Activated naive CD8-positive, alpha-beta T cell treated with anti-CD3 and anti-CD28 coated beads, Interleukin-2, amount 10 ng/mL, durations not matched to agents 7 days and 5 days (primary cell): ENCODE measurements around the gene MEGF11. TPM values are rescaled to one million over a fixed set of nuclear protein-coding genes. Genes with fewer than 3 reads are reported as not detected.

Source experiments
- ATAC-seq: fragments of 150-1000 bp; cut with Tn5 transposase; one replicate; pipeline ENCODE4 v1.10.0; 2021; ENCODE audit warnings: low read depth, moderate library complexity
- POLR2A ChIA-PET: fragments of 350-600 bp; sonication (Branson Sonifier 250); formaldehyde crosslinking; loops from one replicate; lab custom pipeline; 2021; ENCODE audit warnings: antibody characterized with exemption; lab: Charles Lee
- DNase-seq: peaks from one replicate; pipeline ENCODE4 v3.0.0; 2021
- H3K27ac Mint-ChIP-seq: one replicate; pipeline ENCODE4 v1.8.0; 2022; ENCODE audit warnings: mild to moderate bottlenecking, mixed read lengths
- H3K27me3 Mint-ChIP-seq: one replicate; pipeline ENCODE4 v1.8.0; 2022; ENCODE audit warnings: mild to moderate bottlenecking, moderate library complexity, mixed read lengths
- H3K36me3 Mint-ChIP-seq: one replicate; pipeline ENCODE4 v1.8.0; 2021; ENCODE audit warnings: mild to moderate bottlenecking, mixed read lengths
- H3K4me1 Mint-ChIP-seq: one replicate; pipeline ENCODE4 v1.8.0; 2021; ENCODE audit warnings: mixed read lengths
- H3K4me3 Mint-ChIP-seq: one replicate; pipeline ENCODE4 v1.8.0; 2022; ENCODE audit warnings: mild to moderate bottlenecking, moderate library complexity, mixed read lengths
- H3K9me3 Mint-ChIP-seq: one replicate; pipeline ENCODE4 v1.8.0; 2021; ENCODE audit warnings: mixed read lengths
- total RNA-seq, 2 experiments: library from RNA; stranded (reverse); gene quantifications; one replicate each; pipeline ENCODE4 v1.2.3, GENCODE V29; 2021

Gene MEGF11
- total RNA-seq, 2 experiments from 2014 or later, result not detected

- no peak overlapping the region for H3K4me3 Mint-ChIP-seq
- no peak for ATAC-seq
- H3K27ac Mint-ChIP-seq, result no peak overlapping the region
- H3K4me1 Mint-ChIP-seq, result peaks cover 15% of the 10 kb centered on the region
- peaks cover 17% of the 10 kb centered on the region for H3K36me3 Mint-ChIP-seq
- no peaks in the 10 kb centered on the region for H3K27me3 Mint-ChIP-seq
- POLR2A ChIA-PET, result interaction anchor here (0.6 kb wide), 1 partner anchor 379 kb away, joined by 3 read pairs; no protein-coding TSS in a partner anchor
- DNase-seq, result no peak
- no peaks in the 10 kb centered on the region for H3K9me3 Mint-ChIP-seq
Observed at GRCh38 chr15:65904301-65904700, 349.2 kb downstream of the MEGF11 start.

- Mint-ChIP-seq H3K9me3 (no peaks in the 10 kb centered on the region), H3K27me3 (no peaks in the 10 kb centered on the region), H3K27ac (no peak overlapping the region), H3K4me1 (peaks cover 15% of the 10 kb centered on the region), H3K36me3 (peaks cover 21% of the 10 kb centered on the region), H3K4me3 (no peak overlapping the region)
- no peak for DNase-seq
- POLR2A ChIA-PET, result no interaction called here
- ATAC-seq, result no peak
Observed at GRCh38 chr15:65903296-65904073, 350.1 kb downstream of the MEGF11 start.

DNA sequence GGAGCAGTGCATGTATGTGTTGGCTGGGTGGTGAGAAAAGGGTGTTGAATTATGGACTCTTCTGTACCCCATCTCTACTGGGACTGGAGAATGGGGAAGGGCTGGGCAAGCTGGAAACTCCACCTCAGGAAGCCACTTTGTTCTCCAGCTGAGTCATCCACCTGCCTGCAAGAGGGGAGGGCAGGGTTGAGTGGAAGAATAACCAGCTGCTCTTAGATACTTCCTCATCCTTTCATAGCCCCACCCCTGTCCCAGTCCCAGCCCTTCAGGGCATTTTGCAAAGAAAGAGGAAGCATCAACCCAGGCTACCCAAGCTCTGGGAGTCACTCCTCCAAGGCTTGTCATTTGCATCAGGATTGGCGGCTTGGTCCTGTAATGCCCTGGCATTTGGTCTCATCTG is 351.2 kb downstream of the MEGF11 start:
- H3K36me3 Mint-ChIP-seq, result peaks cover 25% of the 10 kb centered on the region

DNA sequence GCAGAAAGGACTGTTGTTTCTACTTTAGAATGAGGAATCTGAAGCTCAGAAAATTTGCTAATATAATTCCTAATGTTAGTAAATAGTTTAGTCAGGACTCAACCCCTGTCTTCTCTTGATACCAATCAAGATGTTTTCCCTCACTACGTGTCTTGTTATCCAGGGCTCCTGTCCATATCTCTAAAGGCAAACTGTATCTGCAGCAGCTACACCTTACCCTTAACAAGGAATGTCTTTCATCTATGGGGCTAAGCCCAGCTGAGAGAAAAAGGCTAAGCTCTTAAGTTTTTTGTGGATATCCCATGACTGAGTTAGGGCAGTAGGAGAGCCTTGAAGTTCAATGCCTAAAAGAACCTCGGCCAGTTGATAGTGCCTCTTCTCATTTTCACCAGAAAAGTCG is 351.7 kb downstream of the MEGF11 start:
- Mint-ChIP-seq H3K27ac (no peak overlapping the region), H3K27me3 (no peaks in the 10 kb centered on the region), H3K4me3 (no peak overlapping the region), H3K4me1 (peaks cover 17% of the 10 kb centered on the region), H3K36me3 (peaks cover 24% of the 10 kb centered on the region), H3K9me3 (no peaks in the 10 kb centered on the region)
- POLR2A ChIA-PET, result no interaction called here
- no peak for DNase-seq
- ATAC-seq, result no peak

More for the DNA sequence above, 351.2 kb downstream of the MEGF11 start:
- Mint-ChIP-seq H3K9me3 (no peaks in the 10 kb centered on the region), H3K27me3 (no peaks in the 10 kb centered on the region), H3K27ac (no peak overlapping the region), H3K4me1 (peaks cover 17% of the 10 kb centered on the region), H3K4me3 (no peak overlapping the region)
- ATAC-seq (no peak), DNase-seq (no peak)
- POLR2A ChIA-PET, result no interaction called here

- Mint-ChIP-seq H3K4me3 (no peak overlapping the region), H3K36me3 (peaks cover 24% of the 10 kb centered on the region), H3K27ac (no peak overlapping the region), H3K9me3 (no peaks in the 10 kb centered on the region), H3K4me1 (peaks cover 17% of the 10 kb centered on the region), H3K27me3 (no peaks in the 10 kb centered on the region)
- POLR2A ChIA-PET, result no interaction called here
- ATAC-seq (no peak), DNase-seq (no peak)
Observed at GRCh38 chr15:65901336-65901735, 352.2 kb downstream of the MEGF11 start.

DNA sequence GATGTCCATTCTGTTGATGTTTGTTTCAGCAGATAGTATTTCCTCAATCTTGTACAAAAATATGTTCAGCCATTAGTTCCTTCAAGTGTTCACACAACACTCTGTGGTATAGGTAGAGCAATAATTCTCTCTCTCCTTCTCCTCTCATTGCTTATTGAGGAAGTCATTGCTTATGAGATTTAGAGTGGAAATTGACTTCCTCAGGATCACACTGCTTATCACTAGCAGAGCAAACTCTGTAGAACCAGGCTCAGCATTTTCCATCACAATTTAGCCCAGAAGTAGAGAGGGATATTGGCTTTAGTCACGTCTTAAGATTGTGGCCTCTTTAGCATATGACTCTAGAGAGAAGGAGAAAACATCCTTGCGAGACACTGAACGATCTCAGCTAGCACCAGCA is 353.1 kb downstream of the MEGF11 start:
- no peak overlapping the region for H3K4me3 Mint-ChIP-seq
- DNase-seq (no peak), ATAC-seq (no peak)
- H3K27ac Mint-ChIP-seq, result no peak overlapping the region
- peaks cover 21% of the 10 kb centered on the region for H3K36me3 Mint-ChIP-seq
- peaks cover 17% of the 10 kb centered on the region for H3K4me1 Mint-ChIP-seq
- no peaks in the 10 kb centered on the region for H3K9me3 Mint-ChIP-seq
- H3K27me3 Mint-ChIP-seq, result no peaks in the 10 kb centered on the region
- POLR2A ChIA-PET, result interaction anchor here (0.6 kb wide), 1 partner anchor 137 kb away, joined by 5 read pairs; no protein-coding TSS in a partner anchor

DNA sequence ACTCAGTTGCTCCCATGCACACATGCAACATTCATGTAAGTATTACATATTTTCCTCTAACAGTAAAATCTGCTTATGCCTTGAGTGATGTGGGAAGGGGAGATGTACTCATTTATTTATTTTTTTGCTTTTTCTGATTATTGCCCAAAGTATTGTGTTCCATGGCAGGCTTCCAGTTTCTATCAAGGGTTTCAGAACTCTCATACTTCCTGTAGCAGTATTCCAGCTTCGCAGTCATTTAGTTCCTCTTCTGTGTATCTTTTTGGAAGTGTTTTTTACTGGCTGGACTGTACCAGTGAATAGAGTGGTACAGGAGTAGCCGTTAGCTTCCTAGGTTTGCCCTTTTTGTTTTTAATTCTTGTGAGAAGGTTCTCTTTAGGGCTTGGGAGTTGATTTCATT is 357.3 kb downstream of the MEGF11 start:
- no peak overlapping the region for H3K4me3 Mint-ChIP-seq
- no peaks in the 10 kb centered on the region for H3K27me3 Mint-ChIP-seq
- peaks cover 28% of the 10 kb centered on the region for H3K36me3 Mint-ChIP-seq
- DNase-seq (no peak), ATAC-seq (no peak)
- H3K27ac Mint-ChIP-seq, result no peak overlapping the region
- POLR2A ChIA-PET, result no interaction called here
- no peaks in the 10 kb centered on the region for H3K9me3 Mint-ChIP-seq
- peaks cover 15% of the 10 kb centered on the region for H3K4me1 Mint-ChIP-seq

GRCh38 chr15:65893060-65893459 is 360.5 kb downstream of the MEGF11 start:
- H3K27ac Mint-ChIP-seq, result no peak overlapping the region
- H3K27me3 Mint-ChIP-seq, result no peaks in the 10 kb centered on the region
- POLR2A ChIA-PET, result no interaction called here
- H3K36me3 Mint-ChIP-seq, result peaks cover 34% of the 10 kb centered on the region
- H3K4me3 Mint-ChIP-seq, result no peak overlapping the region
- DNase-seq (no peak), ATAC-seq (no peak)
- peaks cover 25% of the 10 kb centered on the region for H3K4me1 Mint-ChIP-seq
- H3K9me3 Mint-ChIP-seq, result no peaks in the 10 kb centered on the region

GRCh38 chr15:65888981-65889380 is 364.6 kb downstream of the MEGF11 start:
- Mint-ChIP-seq H3K9me3 (peaks cover 3% of the 10 kb centered on the region), H3K27me3 (no peaks in the 10 kb centered on the region), H3K4me3 (peak overlapping the region; percentile 49), H3K27ac (no peak overlapping the region), H3K36me3 (peaks cover 54% of the 10 kb centered on the region), H3K4me1 (peaks cover 52% of the 10 kb centered on the region)
- peak; percentile 27 for ATAC-seq
- POLR2A ChIA-PET, result no interaction called here
- DNase-seq, result no peak

DNA sequence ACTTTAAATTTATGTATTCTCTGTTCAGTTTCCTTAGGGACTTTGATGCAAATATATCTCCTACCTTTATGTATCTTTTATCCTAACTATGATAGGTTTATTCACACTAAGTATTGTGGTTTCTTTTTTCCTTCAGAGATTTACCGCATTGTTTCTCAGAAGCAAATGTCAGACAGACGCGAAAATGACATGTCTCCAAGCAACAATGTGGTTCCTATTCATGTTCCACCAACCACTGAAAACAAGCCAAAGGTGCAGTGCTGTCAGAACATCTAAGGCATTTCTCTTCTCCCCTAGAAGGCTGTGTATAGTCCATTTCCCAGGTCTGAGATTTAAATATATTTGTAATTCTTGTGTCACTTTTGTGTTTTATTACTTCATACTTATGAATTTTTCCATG is 366.0 kb downstream of the MEGF11 start:
- peak overlapping the region; percentile 74 for H3K4me3 Mint-ChIP-seq
- H3K27ac Mint-ChIP-seq, result peak overlapping the region; percentile 87
- H3K4me1 Mint-ChIP-seq, result peaks cover 58% of the 10 kb centered on the region
- POLR2A ChIA-PET, result interaction anchor here (1.2 kb wide), 2 partner anchors 11 to 18 kb away, joined by 3 to 5 read pairs; partner anchors contain the start of gene RAB11A
- H3K9me3 Mint-ChIP-seq, result peaks cover 3% of the 10 kb centered on the region
- H3K36me3 Mint-ChIP-seq, result peaks cover 58% of the 10 kb centered on the region
- DNase-seq (no peak), ATAC-seq (peak; percentile 95)
- no peaks in the 10 kb centered on the region for H3K27me3 Mint-ChIP-seq

GRCh38 chr15:65885668-65886218 is 367.8 kb downstream of the MEGF11 start:
- peaks cover 63% of the 10 kb centered on the region for H3K4me1 Mint-ChIP-seq
- H3K9me3 Mint-ChIP-seq, result peaks cover 3% of the 10 kb centered on the region
- POLR2A ChIA-PET, result interaction anchor here (0.6 to 0.7 kb wide), 3 partner anchors 17 to 287 kb away, joined by 3 to 5 read pairs (median 4); partner anchors contain the start of gene RAB11A
- no peaks in the 10 kb centered on the region for H3K27me3 Mint-ChIP-seq
- no peak for DNase-seq
- no peak overlapping the region for H3K4me3 Mint-ChIP-seq
- no peak for ATAC-seq
- H3K27ac Mint-ChIP-seq, result no peak overlapping the region
- H3K36me3 Mint-ChIP-seq, result peaks cover 53% of the 10 kb centered on the region

- Mint-ChIP-seq H3K9me3 (peaks cover 3% of the 10 kb centered on the region), H3K4me1 (peaks cover 63% of the 10 kb centered on the region), H3K4me3 (peak overlapping the region; percentile 21), H3K27ac (peak overlapping the region; percentile 37), H3K36me3 (peaks cover 53% of the 10 kb centered on the region), H3K27me3 (no peaks in the 10 kb centered on the region)
- POLR2A ChIA-PET, result no interaction called here
- ATAC-seq, result no peak
- no peak for DNase-seq
Observed at GRCh38 chr15:65884511-65884910, 369.0 kb downstream of the MEGF11 start.

- Mint-ChIP-seq H3K36me3 (peaks cover 52% of the 10 kb centered on the region), H3K27me3 (no peaks in the 10 kb centered on the region), H3K9me3 (peaks cover 3% of the 10 kb centered on the region), H3K4me1 (peaks cover 53% of the 10 kb centered on the region), H3K4me3 (no peak overlapping the region), H3K27ac (no peak overlapping the region)
- no peak for ATAC-seq
- POLR2A ChIA-PET, result no interaction called here
- no peak for DNase-seq
Observed at GRCh38 chr15:65883571-65883970, 370.0 kb downstream of the MEGF11 start.
